Activated B cell treated with CpG ODN at 0.5 μM for 24 hours (primary cell): ENCODE measurements around the gene TNFSF12. TPM values are rescaled to one million over a fixed set of nuclear protein-coding genes. Genes with fewer than 3 reads are reported as not detected.
"Not testable (repeated sequence)": the region's sequence is repeated elsewhere in the genome, so short reads cannot be mapped to it uniquely, and the experiment has no call there.

Source experiments
- ATAC-seq: fragments of 200-7000 bp; cut with Tn5 transposase; one replicate; pipeline ENCODE4 v1.10.0; 2021; ENCODE audit warnings: low read depth, mild to moderate bottlenecking, moderate library complexity
- CTCF ChIA-PET: fragments of 350-600 bp; sonication (Branson Sonifier 250); formaldehyde crosslinking; loops from one replicate; lab custom pipeline; 2021; ENCODE audit warnings: antibody characterized with exemption; lab: Charles Lee
- POLR2A ChIA-PET: fragments of 350-600 bp; sonication (Branson Sonifier 250); formaldehyde crosslinking; loops from one replicate; lab custom pipeline; 2021; ENCODE audit warnings: antibody characterized with exemption; lab: Charles Lee
- DNase-seq: peaks from one replicate; pipeline ENCODE4 v3.0.0; 2022
- H3K27ac Mint-ChIP-seq: one replicate; pipeline ENCODE4 v1.8.0; 2020; ENCODE audit warnings: mixed read lengths
- H3K27me3 Mint-ChIP-seq: one replicate; pipeline ENCODE4 v1.8.0; 2021; ENCODE audit warnings: mixed read lengths
- H3K36me3 Mint-ChIP-seq: one replicate; pipeline ENCODE4 v1.8.0; 2021; ENCODE audit warnings: low read depth, mixed read lengths
- H3K4me1 Mint-ChIP-seq: one replicate; pipeline ENCODE4 v1.8.0; 2021; ENCODE audit warnings: mixed read lengths
- H3K4me3 Mint-ChIP-seq: one replicate; pipeline ENCODE4 v1.8.0; 2020; ENCODE audit warnings: mild to moderate bottlenecking, mixed read lengths
- H3K9me3 Mint-ChIP-seq: one replicate; pipeline ENCODE4 v1.8.0; 2020; ENCODE audit warnings: mixed read lengths
- CTCF ChIP-seq: fragments of 200-600 bp; IDR thresholded peaks from one replicate; pipeline ENCODE4 v1.8.0; 2022; ENCODE audit warnings: antibody characterized with exemption, mild to moderate bottlenecking
- intact Hi-C: fragments of 100-400 bp; cut with micrococcal nuclease; formaldehyde crosslinking; loops from one replicate; pipeline ENCODE4 v1.15.1; 2024
- total RNA-seq: library from RNA; stranded (reverse); gene quantifications from 2 replicates; pipeline ENCODE4 v1.2.3, GENCODE V29; 2022

Gene TNFSF12
- total RNA-seq, 1 donor from 2014 or later, result 30.7 TPM

GRCh38 chr17:7593296-7593695 lies 44.4 kb downstream of the TNFSF12 start:
- POLR2A ChIA-PET, result no interaction called here
- Mint-ChIP-seq H3K27me3 (no peaks in the 10 kb centered on the region), H3K27ac (no peak overlapping the region), H3K4me3 (no peak overlapping the region), H3K4me1 (peaks cover 2% of the 10 kb centered on the region), H3K9me3 (no peaks in the 10 kb centered on the region), H3K36me3 (peaks cover 69% of the 10 kb centered on the region)
- CTCF ChIA-PET, result no interaction called here
- intact Hi-C loops, result no loop called here
- TF ChIP-seq CTCF, result no peak
- no peak for ATAC-seq
- no peak for DNase-seq

GRCh38 chr17:7597561-7597960 lies 48.7 kb downstream of the TNFSF12 start:
- H3K27ac Mint-ChIP-seq, intact Hi-C loops, CTCF ChIA-PET, ATAC-seq, H3K27me3 Mint-ChIP-seq, H3K4me3 Mint-ChIP-seq, H3K9me3 Mint-ChIP-seq, DNase-seq, H3K4me1 Mint-ChIP-seq, POLR2A ChIA-PET: not testable (repeated sequence)
- H3K36me3 Mint-ChIP-seq, result peaks cover 83% of the 10 kb centered on the region

GRCh38 chr17:7606280-7606679 lies 57.4 kb downstream of the TNFSF12 start:
- CTCF ChIA-PET, result no interaction called here
- Mint-ChIP-seq H3K27me3 (no peaks in the 10 kb centered on the region), H3K4me1 (peaks cover 12% of the 10 kb centered on the region), H3K36me3 (peaks cover 62% of the 10 kb centered on the region), H3K27ac (no peak overlapping the region), H3K4me3 (no peak overlapping the region), H3K9me3 (no peaks in the 10 kb centered on the region)
- intact Hi-C loops, result no loop called here
- ATAC-seq (no peak), DNase-seq (no peak)
- POLR2A ChIA-PET, result no interaction called here
- TF ChIP-seq CTCF, result no peak

Other genes with a start within 250 kb of the TNFSF12 start
- 656 and 664 TPM in 2 replicates for gene EIF5A, start 241.4 kb upstream of the TNFSF12 start, total RNA-seq
- 105 and 115 TPM in 2 replicates for gene GPS2, start 233.7 kb upstream of the TNFSF12 start, total RNA-seq
- 52.8 and 60.1 TPM in 2 replicates for gene NEURL4, start 219.7 kb upstream of the TNFSF12 start, total RNA-seq
- gene ACAP1, start 212.5 kb upstream of the TNFSF12 start, total RNA-seq, result 298 and 328 TPM in 2 replicates
- gene KCTD11, start 196.9 kb upstream of the TNFSF12 start, total RNA-seq, result 7.2 and 7.8 TPM in 2 replicates
- gene TMEM95, start 193.9 kb upstream of the TNFSF12 start, total RNA-seq, result not detected in 2 replicates
- gene TNK1, start 168.0 kb upstream of the TNFSF12 start, total RNA-seq, result 3.5 and 5.8 TPM in 2 replicates
- gene PLSCR3, start 154.5 kb upstream of the TNFSF12 start, total RNA-seq, result 31.7 and 35.2 TPM in 2 replicates
- 98.2 and 117 TPM in 2 replicates for gene TMEM256, start 145.0 kb upstream of the TNFSF12 start, total RNA-seq
- 0.66 and 1.1 TPM in 2 replicates for gene NLGN2, start 141.2 kb upstream of the TNFSF12 start, total RNA-seq
- gene SPEM1, start 128.7 kb upstream of the TNFSF12 start, total RNA-seq, result not detected in 2 replicates
- gene SPEM2, start 123.4 kb upstream of the TNFSF12 start, total RNA-seq, result not detected in 2 replicates
- gene SPEM3, start 120.2 kb upstream of the TNFSF12 start, total RNA-seq, result not detected in 2 replicates
- 13.4 and 14.8 TPM in 2 replicates for gene TMEM102, start 113.6 kb upstream of the TNFSF12 start, total RNA-seq
- 1.3 and 2.8 TPM in 2 replicates for gene FGF11, start 109.5 kb upstream of the TNFSF12 start, total RNA-seq
- 5.9 and 6.0 TPM in 2 replicates for gene CHRNB1, start 104.0 kb upstream of the TNFSF12 start, total RNA-seq
- 28.8 and 30.5 TPM in 2 replicates for gene ZBTB4, start 69.4 kb upstream of the TNFSF12 start, total RNA-seq
- gene SLC35G6, start 67.6 kb upstream of the TNFSF12 start, total RNA-seq, result not detected in 2 replicates
- gene POLR2A, start 64.7 kb upstream of the TNFSF12 start, total RNA-seq, result 148 and 162 TPM in 2 replicates
- gene TNFSF13, start 9.7 kb downstream of the TNFSF12 start, total RNA-seq, result 14.4 and 15.3 TPM in 2 replicates
- gene SENP3, start 12.9 kb downstream of the TNFSF12 start, total RNA-seq, result 49.6 and 55.8 TPM in 2 replicates
- 7.2 and 7.8 TPM in 2 replicates for gene CD68, start 30.6 kb downstream of the TNFSF12 start, total RNA-seq
- 50.7 and 58.9 TPM in 2 replicates for gene MPDU1, start 34.8 kb downstream of the TNFSF12 start, total RNA-seq
- 0.24 and 0.64 TPM in 2 replicates for gene SOX15, start 41.0 kb downstream of the TNFSF12 start, total RNA-seq
- 27.5 and 32.4 TPM in 2 replicates for gene FXR2, start 65.8 kb downstream of the TNFSF12 start, total RNA-seq
- gene SAT2, start 78.8 kb downstream of the TNFSF12 start, total RNA-seq, result 44.5 and 45.0 TPM in 2 replicates
- gene SHBG, start 81.1 kb downstream of the TNFSF12 start, total RNA-seq, result not detected in 2 replicates
- gene ATP1B2, start 101.9 kb downstream of the TNFSF12 start, total RNA-seq, result not detected in 2 replicates
- gene TP53, start 138.4 kb downstream of the TNFSF12 start, total RNA-seq, result 217 and 220 TPM in 2 replicates
- gene WRAP53, start 139.4 kb downstream of the TNFSF12 start, total RNA-seq, result 17.1 and 17.6 TPM in 2 replicates
- gene EFNB3, start 156.1 kb downstream of the TNFSF12 start, total RNA-seq, result not detected in 2 replicates
- gene DNAH2, start 168.7 kb downstream of the TNFSF12 start, total RNA-seq, result not detected in 2 replicates